PC-9 (cell line): ENCODE data around the gene AQP2. TPM values are rescaled to one million over a fixed set of nuclear protein-coding genes. Genes with fewer than 3 reads are reported as not detected.

Source experiments
- BruUV-seq: library from RNA; stranded (reverse); fragments of 400-500 nt; replicated peaks from 2 replicates; lab custom pipeline; 2021; lab: Mats Ljungman, UMichigan
- CTCF ChIA-PET: fragments of 300-600 bp; sonication (Branson Sonifier 250); formaldehyde crosslinking; loops from one replicate; lab custom pipeline; 2022; ENCODE audit warnings: antibody characterized with exemption; lab: Charles Lee
- POLR2A ChIA-PET: fragments of 300-600 bp; sonication (Branson Sonifier 250); formaldehyde crosslinking; loops from one replicate; lab custom pipeline; 2022; ENCODE audit warnings: antibody characterized with exemption; ENCODE audit not compliant: unreplicated experiment; lab: Charles Lee
- DNase-seq, 2 experiments: peaks; one replicate each; pipeline versions ENCODE4 v3.0.0 to v3.0.0-alpha.2; 2015 to 2022; ENCODE audit warnings: mixed read lengths in 1 of 2
- H2AFZ ChIP-seq: fragments of 200-600 bp; sonication (generic); 2 replicates; pipeline ENCODE4 v1.8.1; 2017; ENCODE audit warnings: antibody characterized with exemption
- H3F3A ChIP-seq: fragments of 200-600 bp; sonication (generic); 2 replicates; pipeline ENCODE4 v1.8.1; 2017; ENCODE audit warnings: antibody characterized with exemption, mild to moderate bottlenecking, low read depth; ENCODE audit not compliant: insufficient read depth
- H3K27ac ChIP-seq: fragments of 200-600 bp; sonication (generic); 2 replicates; pipeline ENCODE4 v1.6.1; 2016; ENCODE audit warnings: mixed run types
- H3K27me3 ChIP-seq: fragments of 200-600 bp; sonication (generic); 2 replicates; pipeline ENCODE4 v1.6.1; 2016; ENCODE audit warnings: low read depth, mixed run types; ENCODE audit not compliant: insufficient read depth
- H3K36me3 ChIP-seq: fragments of 200-600 bp; sonication (generic); 2 replicates; pipeline ENCODE4 v1.6.1; 2016; ENCODE audit warnings: low read depth, mixed run types
- H3K4me1 ChIP-seq: fragments of 200-600 bp; sonication (generic); replicated peaks from 2 replicates; pipeline ENCODE4 v1.6.1; 2016; ENCODE audit warnings: mixed run types; ENCODE audit not compliant: insufficient read depth
- H3K4me2 ChIP-seq: fragments of 200-600 bp; sonication (generic); 2 replicates; pipeline ENCODE4 v1.6.1; 2017; ENCODE audit warnings: mixed run types
- H3K4me3 ChIP-seq: fragments of 200-600 bp; sonication (generic); 2 replicates; pipeline ENCODE4 v1.6.1; 2016; ENCODE audit warnings: mixed run types
- H3K79me2 ChIP-seq: fragments of 200-600 bp; sonication (generic); 2 replicates; pipeline ENCODE4 v1.6.1; 2017; ENCODE audit warnings: low read depth, mixed run types
- H3K9me2 ChIP-seq: fragments of 200-600 bp; sonication (generic); 2 replicates; pipeline ENCODE4 v1.8.1; 2017; ENCODE audit warnings: mild to moderate bottlenecking; ENCODE audit not compliant: insufficient read depth
- H3K9me3 ChIP-seq: fragments of 200-600 bp; sonication (generic); 2 replicates; pipeline ENCODE4 v1.8.1; 2016; ENCODE audit warnings: low read depth; ENCODE audit not compliant: insufficient read depth
- H4K20me1 ChIP-seq: fragments of 200-600 bp; sonication (generic); 2 replicates; pipeline ENCODE4 v1.8.1; 2017; ENCODE audit not compliant: insufficient read depth
- EZH2 ChIP-seq: fragments of 200-600 bp; sonication (generic); IDR thresholded peaks from 2 replicates; pipeline ENCODE4 v1.8.0; 2017; ENCODE audit warnings: antibody characterized with exemption, low read depth
- intact Hi-C: fragments of 100-400 bp; cut with micrococcal nuclease; formaldehyde crosslinking; loops from one replicate; pipeline ENCODE4 v1.10.0; 2022; ENCODE audit not compliant: unreplicated experiment
- total RNA-seq: library from RNA; stranded (reverse); gene quantifications from 2 replicates; pipeline ENCODE4 v1.2.3, GENCODE V29; 2021
- TF ChIP-seq, protein P1 (sequence below): fragments of 200-600 bp; sonication (generic); conservative IDR thresholded peaks from 2 replicates; pipeline ENCODE4 v1.6.1; 2017; ENCODE audit warnings: mixed run types, antibody characterized with exemption, mild to moderate bottlenecking, moderate library complexity

Gene AQP2
- total RNA-seq, 1 experiment from 2014 or later = not detected

DNA sequence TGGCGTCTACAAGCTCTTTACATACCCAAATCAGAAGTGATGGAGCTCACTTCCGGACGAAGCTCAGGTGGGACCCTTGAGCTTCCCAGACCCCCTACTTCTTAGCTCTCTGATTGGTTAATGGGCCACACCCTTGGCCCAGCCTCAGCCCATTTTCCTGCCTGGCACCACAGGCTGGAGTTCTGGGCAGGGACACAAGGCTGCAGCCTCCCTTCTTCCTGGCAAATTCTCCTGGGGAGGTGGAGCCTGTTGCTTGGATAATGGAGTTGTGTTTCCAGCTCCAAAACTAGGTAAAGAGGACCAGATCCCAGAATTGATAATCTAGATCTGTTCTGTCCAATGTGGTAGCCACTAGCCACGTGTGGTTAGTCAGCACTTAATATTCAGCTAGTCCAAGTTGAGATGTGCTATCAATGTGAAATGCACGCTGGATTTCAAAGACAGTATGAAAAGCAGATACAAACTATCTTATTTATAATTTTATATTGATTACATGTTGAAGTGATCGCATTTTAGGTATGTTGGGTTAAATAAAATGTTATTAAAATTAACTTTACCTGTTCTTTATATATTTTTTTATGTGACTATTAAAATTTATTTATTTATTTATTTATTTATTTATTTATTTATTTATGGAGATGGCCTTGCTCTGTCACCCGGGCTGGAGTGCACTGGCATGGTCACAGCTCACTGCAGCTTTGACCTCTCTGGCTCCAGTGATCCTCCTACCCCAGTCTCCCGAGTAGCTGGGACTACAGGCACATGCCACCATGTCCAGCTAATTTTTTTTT lies 34.2 kb upstream of the AQP2 start:
- no peaks in the 10 kb centered on the region for H3K9me3 ChIP-seq
- H2AFZ ChIP-seq = no peak overlapping the region
- H3K27me3 ChIP-seq = no peaks in the 10 kb centered on the region
- no peak overlapping the region for H3K4me2 ChIP-seq
- peaks cover 6% of the 10 kb centered on the region; the same call in 1 of the 2 replicates for H3F3A ChIP-seq
- H3K4me1 ChIP-seq = peaks cover 7% of the 10 kb centered on the region
- no peaks in the 10 kb centered on the region for H4K20me1 ChIP-seq
- POLR2A ChIA-PET = no interaction called here
- intact Hi-C loops = no loop called here
- DNase-seq = no peak
- no peaks in the 10 kb centered on the region for H3K36me3 ChIP-seq
- no peaks in the 10 kb centered on the region for H3K79me2 ChIP-seq
- no peak overlapping the region for H3K4me3 ChIP-seq
- CTCF ChIA-PET = interaction anchor here (0.6 kb wide), 1 partner anchor 128 kb away, joined by 10 read pairs; no protein-coding TSS in a partner anchor
- H3K9me2 ChIP-seq = no peaks in the 10 kb centered on the region
- BruUV-seq = no TSS peak
- H3K27ac ChIP-seq = no peak overlapping the region
- TF ChIP-seq, protein P1, sequence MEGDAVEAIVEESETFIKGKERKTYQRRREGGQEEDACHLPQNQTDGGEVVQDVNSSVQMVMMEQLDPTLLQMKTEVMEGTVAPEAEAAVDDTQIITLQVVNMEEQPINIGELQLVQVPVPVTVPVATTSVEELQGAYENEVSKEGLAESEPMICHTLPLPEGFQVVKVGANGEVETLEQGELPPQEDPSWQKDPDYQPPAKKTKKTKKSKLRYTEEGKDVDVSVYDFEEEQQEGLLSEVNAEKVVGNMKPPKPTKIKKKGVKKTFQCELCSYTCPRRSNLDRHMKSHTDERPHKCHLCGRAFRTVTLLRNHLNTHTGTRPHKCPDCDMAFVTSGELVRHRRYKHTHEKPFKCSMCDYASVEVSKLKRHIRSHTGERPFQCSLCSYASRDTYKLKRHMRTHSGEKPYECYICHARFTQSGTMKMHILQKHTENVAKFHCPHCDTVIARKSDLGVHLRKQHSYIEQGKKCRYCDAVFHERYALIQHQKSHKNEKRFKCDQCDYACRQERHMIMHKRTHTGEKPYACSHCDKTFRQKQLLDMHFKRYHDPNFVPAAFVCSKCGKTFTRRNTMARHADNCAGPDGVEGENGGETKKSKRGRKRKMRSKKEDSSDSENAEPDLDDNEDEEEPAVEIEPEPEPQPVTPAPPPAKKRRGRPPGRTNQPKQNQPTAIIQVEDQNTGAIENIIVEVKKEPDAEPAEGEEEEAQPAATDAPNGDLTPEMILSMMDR = no peak
- no peak for TF ChIP-seq EZH2

GRCh38 chr12:49917166-49917787 lies 33.3 kb upstream of the AQP2 start:
- H3F3A ChIP-seq = peaks cover 6% of the 10 kb centered on the region; the same call in 1 of the 2 replicates
- no peaks in the 10 kb centered on the region for H3K36me3 ChIP-seq
- H3K4me3 ChIP-seq = no peak overlapping the region
- no peak for DNase-seq
- no peaks in the 10 kb centered on the region for H3K9me2 ChIP-seq
- POLR2A ChIA-PET = no interaction called here
- H4K20me1 ChIP-seq = no peaks in the 10 kb centered on the region
- no peaks in the 10 kb centered on the region for H3K27me3 ChIP-seq
- H3K9me3 ChIP-seq = no peaks in the 10 kb centered on the region
- H3K79me2 ChIP-seq = no peaks in the 10 kb centered on the region
- intact Hi-C loops = no loop called here
- no peak for TF ChIP-seq EZH2
- TF ChIP-seq, protein P1 = no peak
- H2AFZ ChIP-seq = no peak overlapping the region
- no peak overlapping the region for H3K27ac ChIP-seq
- no TSS peak for BruUV-seq
- CTCF ChIA-PET = no interaction called here
- no peak overlapping the region for H3K4me2 ChIP-seq
- H3K4me1 ChIP-seq = peaks cover 7% of the 10 kb centered on the region

GRCh38 chr12:49917788-49918173 lies 32.8 kb upstream of the AQP2 start:
- no peaks in the 10 kb centered on the region for H3K79me2 ChIP-seq
- BruUV-seq = no TSS peak
- H3K4me1 ChIP-seq = peaks cover 7% of the 10 kb centered on the region
- no peak overlapping the region for H2AFZ ChIP-seq
- H3K4me2 ChIP-seq = no peak overlapping the region
- H3K36me3 ChIP-seq = no peaks in the 10 kb centered on the region
- H3F3A ChIP-seq = peaks cover 6% of the 10 kb centered on the region; the same call in 1 of the 2 replicates
- POLR2A ChIA-PET = no interaction called here
- CTCF ChIA-PET = no interaction called here
- H4K20me1 ChIP-seq = no peaks in the 10 kb centered on the region
- intact Hi-C loops = no loop called here
- DNase-seq = no peak
- no peak overlapping the region for H3K27ac ChIP-seq
- no peak for TF ChIP-seq EZH2
- TF ChIP-seq, protein P1 = no peak
- H3K4me3 ChIP-seq = no peak overlapping the region
- H3K9me2 ChIP-seq = no peaks in the 10 kb centered on the region
- H3K27me3 ChIP-seq = no peaks in the 10 kb centered on the region
- H3K9me3 ChIP-seq = no peaks in the 10 kb centered on the region
